Loucy (cell line): ENCODE measurements around the gene VAMP1.

Source experiments
- EZH2phosphoT487 ChIP-seq: fragments of 200-600 bp; IDR thresholded peaks from 2 replicates; pipeline ENCODE4 v1.6.1; 2018; ENCODE audit warnings: antibody characterized with exemption, mild to moderate bottlenecking, moderate library complexity, borderline replicate concordance
- TF ChIP-seq, protein P1 (sequence below): fragments of 200-600 bp; sonication (generic); conservative IDR thresholded peaks from 2 replicates; pipeline ENCODE4 v1.5.1; 2014; ENCODE audit warnings: mild to moderate bottlenecking, antibody characterized with exemption, low read length

DNA sequence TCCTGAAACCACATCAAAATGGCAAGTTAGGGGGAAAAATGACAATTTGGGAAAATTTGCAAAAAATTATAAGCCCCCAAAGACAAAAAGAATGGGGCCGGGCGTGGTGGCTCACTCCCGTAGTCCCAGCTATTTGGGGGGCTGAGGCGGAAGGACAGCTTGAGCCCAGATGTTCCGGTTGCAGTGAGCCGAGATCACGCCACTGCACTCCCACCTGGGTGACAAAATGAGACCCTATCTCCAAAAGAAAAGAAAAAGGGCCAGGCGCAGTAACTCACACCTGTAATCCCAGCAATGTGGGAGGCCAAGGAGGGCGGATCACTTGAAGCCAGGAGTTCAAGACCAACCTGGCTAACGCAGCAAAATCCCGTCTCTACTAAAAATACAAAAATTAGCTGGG lies 2.0 kb upstream of the VAMP1 start:
- TF ChIP-seq, protein P1, sequence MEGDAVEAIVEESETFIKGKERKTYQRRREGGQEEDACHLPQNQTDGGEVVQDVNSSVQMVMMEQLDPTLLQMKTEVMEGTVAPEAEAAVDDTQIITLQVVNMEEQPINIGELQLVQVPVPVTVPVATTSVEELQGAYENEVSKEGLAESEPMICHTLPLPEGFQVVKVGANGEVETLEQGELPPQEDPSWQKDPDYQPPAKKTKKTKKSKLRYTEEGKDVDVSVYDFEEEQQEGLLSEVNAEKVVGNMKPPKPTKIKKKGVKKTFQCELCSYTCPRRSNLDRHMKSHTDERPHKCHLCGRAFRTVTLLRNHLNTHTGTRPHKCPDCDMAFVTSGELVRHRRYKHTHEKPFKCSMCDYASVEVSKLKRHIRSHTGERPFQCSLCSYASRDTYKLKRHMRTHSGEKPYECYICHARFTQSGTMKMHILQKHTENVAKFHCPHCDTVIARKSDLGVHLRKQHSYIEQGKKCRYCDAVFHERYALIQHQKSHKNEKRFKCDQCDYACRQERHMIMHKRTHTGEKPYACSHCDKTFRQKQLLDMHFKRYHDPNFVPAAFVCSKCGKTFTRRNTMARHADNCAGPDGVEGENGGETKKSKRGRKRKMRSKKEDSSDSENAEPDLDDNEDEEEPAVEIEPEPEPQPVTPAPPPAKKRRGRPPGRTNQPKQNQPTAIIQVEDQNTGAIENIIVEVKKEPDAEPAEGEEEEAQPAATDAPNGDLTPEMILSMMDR = no peak
- TF ChIP-seq EZH2phosphoT487 = no peak
